ENCODE data around the gene SF3A2.

Gene SF3A2

DNA sequence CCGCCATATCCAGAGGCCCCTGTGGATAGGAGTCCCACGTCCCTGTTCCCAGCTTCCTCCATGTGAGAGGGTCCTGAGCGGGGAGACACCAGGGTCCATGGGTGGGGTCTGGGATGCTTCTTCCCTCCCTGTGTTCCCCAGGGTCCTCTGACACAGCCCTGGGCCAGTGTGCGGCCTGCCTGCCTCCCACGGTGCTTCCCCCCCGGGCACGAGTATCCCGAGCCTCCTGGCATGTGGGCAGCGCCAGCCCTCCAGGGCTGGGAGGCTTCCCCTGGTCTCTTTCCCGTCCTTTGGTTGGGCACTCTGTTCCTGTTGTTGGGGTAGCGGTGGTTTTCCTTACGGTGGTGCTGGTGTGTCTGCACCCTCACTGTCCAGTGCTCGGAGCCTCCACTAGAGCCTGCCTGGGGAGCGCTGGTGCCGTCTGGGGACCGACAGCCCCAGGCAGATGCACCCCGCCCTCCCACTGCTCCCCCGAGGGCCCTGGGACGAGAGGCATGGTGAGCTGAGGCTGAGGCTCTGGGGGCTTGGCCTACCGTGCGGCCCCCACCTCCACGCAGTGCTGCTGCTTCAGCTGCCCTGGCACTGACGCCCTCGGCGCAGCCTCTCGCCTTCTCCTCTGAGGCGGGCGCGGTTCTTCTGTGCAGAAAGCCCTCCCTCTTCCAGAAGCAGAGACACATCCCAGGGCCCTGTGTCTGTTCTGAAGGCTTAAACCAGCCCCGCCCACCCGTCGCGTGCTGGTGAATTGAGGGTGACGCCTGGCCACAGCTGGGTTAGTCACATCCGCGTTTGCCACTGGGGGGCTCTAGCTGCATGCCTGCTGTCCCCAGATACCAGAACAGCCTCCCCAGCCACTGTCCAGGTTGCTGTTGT lies 28.4 kb upstream of the SF3A2 start:
- no peak for DNase-seq

DNA sequence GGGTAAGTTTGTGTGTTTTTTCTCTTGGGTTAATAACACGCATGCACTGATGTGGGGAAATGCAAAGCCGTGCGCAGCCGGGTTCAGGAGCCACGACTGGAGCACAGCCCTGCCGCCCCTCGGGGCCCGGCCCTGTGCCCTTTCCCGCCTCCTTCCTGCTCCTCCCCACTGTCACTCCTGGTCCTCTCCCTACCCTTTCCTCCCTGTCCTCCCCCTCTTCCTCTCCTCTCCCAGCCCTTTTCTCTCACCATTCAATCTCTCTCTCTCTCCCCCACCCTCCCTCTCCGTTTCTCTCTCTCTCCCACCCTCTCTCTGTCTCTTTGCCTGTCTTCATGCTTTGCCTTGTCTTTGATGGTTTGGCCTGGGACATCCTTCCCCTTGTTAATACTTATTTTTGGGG lies 27.6 kb upstream of the SF3A2 start:
- no peak for DNase-seq

DNA sequence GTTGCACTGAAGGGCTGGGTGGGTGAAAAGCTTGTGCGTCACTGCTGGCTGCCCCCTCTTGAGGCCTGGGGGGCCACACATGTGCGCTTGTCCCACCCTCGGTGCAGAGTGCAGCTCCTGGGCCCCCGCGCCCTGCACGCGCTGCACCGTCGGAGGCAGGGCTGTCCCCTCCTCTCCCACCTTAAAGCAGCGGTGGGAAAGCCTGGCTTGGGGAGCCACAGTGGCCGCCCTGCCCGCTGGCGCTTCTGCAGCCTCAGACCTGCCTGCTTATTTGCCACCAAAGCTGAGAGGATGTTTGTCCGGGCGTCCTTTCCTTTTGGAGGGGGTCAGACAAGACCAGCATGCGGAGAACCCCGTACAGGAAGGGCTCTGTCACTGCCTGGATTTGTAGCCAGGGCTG lies 27.2 kb upstream of the SF3A2 start:
- DNase-seq = no peak

DNA sequence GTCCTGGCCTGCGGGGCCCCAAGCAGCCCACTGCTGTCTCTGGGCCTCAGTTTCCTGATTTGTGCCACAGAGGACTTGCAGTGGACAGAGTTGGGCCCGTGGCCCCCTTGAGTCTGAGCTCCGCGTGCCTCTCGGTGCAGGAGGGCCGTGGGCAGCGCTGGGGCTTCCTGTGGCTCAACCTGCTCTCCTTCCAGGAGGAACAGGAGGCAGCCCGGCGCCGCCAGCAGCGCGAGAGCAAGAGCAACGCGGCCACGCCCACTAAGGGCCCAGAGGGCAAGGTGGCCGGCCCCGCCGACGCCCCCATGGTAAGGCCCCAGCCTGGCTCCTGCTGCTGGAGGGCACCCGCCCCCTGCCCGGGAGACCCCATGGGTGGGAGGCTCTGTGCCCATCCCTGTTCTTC lies 26.4 kb upstream of the SF3A2 start:
- DNase-seq = no peak

DNA sequence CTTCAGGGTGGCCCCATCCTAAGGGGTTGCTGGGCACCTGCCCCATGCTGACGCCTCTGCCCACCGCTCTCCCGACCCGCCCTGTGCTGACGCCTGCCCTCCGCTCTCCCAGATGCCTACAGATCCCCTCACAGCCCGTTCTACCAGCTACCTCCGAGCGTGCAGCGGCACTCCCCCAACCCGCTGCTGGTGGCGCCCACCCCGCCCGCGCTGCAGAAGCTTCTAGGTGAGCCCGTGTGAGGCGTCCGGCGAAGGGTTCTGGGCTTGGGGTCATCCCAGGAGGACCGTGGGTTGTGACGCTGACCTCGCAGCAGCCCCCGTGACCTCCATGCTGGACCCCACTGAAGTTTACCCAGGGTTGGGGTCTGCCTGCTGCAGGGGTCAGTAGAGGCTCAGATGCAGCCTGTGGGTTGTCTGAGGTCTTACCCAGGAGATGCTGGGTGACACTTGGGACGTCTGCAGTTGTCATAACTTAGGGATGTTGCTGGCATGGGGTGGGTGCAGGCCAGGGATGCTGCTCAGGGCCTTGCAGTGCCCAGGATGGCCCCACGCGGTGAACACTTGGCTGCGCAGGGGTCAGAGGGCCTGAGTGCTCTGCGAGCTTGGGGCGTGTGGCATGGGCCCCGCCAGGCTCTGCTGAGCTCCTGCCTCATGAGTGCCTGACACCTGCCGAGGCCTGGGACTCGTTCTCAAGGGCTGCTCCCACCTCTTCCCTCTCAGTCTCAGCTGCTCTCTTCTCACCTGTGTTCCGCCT lies 25.5 kb upstream of the SF3A2 start:
- no peak for DNase-seq

DNA sequence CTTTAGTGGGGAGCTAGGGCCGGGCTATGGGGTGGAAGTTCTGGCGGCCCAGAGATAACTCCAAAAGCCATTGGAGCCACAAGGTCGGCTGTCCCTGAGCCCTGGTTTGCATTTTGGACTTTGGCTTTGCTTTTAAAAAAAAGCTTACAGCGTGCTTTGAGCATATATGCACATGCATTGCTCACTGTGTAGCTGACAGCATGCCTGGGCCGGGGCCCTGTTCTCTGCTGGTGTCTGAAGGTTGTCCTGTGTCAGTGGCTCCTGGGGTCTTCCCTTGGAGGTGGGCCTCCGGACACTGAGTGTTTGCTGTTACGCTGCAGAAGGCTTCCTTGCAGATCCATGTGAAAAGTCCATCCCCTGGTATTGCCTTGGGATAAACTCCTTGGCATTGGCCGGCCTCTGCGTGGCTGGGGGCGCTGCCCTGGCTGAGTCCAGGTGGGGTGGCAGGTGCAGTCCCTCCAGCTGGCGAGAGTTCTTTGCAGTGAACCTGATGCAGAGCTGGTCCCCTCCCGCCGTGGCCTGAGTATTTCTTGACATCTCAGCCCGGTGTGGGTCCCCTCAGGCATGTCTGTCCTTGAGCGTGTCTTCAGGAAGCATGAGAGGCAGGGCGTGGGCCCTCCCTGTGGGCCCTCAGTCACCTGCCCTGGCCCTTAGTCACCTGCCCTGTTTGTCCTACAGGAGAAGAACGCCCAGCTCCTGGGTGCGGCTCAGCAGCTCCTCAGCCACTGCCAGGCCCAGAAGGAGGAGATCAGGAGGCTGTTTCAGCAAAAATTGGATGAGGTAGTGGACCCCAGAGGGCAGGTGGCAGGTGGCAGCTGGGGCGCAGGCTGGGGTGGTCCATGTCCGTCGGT lies 23.5 kb upstream of the SF3A2 start:
- no peak for DNase-seq

DNA sequence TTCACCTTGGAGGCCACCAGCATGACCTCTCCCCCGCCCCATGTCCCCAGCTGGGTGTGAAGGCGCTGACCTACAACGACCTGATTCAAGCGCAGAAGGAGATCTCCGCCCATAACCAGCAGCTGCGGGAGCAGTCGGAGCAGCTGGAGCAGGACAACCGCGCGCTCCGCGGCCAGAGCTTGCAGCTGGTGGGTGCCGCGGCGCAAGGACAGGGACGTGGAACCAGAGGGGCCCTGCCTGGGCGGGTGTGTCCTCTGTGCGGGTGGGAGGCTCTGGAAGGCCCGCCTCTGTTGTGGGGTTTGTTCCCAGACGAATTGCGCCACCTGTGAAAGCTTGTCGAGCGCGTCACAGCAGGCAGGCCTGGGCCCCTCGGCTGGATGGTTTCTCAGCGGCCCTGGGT lies 22.8 kb upstream of the SF3A2 start:
- no peak for DNase-seq

DNA sequence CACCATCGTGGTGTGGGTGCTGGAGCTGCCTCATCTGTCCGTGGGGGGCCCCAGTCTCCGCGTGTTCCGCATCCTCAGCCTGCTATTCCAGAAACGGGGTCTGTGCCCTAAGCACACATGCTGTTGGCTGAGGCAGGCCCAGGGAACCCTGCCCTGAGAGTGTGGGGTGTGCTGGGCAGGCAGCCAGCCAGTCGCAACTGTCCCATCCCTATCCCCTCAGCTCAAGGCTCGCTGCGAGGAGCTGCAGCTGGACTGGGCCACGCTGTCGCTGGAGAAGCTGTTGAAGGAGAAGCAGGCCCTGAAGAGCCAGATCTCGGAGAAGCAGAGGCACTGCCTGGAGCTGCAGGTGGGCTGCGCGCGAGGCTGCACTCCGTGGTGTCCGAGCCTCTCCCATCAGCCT lies 22.4 kb upstream of the SF3A2 start:
- no peak for DNase-seq

DNA sequence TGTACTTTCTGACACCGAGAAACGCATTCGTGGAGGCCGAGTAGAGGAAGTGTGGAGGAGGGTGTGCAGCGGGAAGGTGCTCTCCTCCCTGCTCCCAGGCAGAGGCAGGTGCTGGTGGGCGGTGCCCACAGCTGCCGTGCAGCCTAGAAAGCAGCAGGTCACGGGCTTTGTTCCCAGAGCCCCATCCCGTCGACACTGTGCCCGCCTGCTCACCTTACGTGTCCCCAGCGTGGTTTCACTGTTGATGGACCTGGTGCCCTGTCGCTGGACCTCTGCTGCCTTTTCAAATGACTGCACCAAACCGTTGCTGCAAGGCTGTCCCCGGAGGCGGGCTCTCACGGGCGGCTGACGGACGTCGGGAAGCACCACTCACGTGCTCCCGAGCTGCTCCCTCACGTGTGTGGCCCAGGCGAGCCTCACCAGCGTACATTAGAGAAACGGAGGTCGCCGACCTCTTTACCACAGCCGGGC lies 21.3 kb upstream of the SF3A2 start:
- no peak for DNase-seq

DNA sequence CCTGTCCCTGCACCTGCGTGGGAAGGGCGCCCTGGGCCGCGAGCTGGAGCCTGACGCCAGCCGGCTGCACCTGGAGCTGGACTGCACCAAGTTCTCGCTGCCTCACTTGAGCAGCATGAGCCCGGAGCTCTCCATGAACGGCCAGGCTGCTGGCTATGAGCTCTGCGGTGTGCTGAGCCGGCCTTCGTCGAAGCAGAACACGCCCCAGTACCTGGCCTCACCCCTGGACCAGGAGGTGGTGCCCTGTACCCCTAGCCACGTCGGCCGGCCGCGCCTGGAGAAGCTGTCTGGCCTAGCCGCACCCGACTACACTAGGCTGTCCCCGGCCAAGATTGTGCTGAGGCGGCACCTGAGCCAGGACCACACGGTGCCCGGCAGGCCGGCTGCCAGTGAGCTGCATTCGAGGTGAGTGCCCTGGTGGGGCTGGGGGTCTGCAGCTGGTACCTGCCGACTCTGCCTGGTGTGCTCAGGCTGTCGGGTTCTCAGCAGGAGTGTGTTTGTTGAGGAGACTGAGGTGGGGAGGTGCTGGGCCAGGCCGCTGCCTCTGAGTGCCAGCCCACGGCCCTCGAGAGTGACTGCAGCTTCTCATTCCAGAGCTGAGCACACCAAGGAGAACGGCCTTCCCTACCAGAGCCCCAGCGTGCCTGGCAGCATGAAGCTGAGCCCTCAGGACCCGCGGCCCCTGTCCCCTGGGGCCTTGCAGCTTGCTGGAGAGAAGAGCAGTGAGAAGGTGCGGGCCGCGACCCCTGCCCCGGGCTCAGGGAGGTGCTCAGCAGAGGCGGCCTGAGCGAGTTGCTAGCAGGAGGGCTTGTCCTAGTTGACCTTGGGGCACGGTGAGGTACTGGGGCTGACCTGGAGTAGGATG lies 20.0 kb upstream of the SF3A2 start:
- no peak for DNase-seq

DNA sequence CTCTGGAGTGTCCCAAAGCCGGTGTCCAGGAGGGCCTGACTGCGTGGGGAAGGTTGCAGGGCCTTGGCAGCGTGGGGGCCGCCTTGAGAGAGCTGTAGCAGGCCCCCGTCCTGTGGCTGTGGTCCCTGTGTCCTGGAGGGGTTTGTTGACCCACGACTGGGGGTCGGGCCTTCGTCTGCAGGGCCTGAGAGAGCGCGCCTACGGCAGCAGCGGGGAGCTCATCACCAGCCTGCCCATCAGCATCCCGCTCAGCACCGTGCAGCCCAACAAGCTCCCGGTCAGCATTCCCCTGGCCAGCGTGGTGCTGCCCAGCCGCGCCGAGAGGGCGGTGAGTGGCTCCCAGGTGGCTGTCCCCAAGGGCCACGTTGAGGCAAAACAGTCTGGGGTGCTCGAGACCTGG lies 19.0 kb upstream of the SF3A2 start:
- no peak for DNase-seq

DNA sequence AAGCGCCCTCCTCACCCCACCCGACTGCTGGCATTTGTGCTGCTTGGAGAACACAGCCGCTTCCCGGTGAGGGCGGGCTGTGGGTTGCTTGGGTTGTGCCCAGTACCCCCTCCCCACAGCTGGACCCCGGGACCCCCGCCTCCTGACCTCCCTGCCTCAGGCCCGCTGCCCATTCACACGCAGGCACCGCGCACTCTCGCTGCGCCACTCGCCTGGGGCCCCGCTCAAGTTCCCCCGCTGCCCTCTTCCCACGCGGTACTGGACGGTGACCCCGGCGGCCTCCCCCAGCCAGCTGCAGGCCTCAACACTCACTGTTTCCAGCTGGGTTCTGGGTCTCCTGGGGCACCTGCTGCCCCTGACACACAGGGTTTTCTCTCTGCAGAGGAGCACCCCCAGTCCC lies 16.9 kb upstream of the SF3A2 start:
- no peak for DNase-seq

DNA sequence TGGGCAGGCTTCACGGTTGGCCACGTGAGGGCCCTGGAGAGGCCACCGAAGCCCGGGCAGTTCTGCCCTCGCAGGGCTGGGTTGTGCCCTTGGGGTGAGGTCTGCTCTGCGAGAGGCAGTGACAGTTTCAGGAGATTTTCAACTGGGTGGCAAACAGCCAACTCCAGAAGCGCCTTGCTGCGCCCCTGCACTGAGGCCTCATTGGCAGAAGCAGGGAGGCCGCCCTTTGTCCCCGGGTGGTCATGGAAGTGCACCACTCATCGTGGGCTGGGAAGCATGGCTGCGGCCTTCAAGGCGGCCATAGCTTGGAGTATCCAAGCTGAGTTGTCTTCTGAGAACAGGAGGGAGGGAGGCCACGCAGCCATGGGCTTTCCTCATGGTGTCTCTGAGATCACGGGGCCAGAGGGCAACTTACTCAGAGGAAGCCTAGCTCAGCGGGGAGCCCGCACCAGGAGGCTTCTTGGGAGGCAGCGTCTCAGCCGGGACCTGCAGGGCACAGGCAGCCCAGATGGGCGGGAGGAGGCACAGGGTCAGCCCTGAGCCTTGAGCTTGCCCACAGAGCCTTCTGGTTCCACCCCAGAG lies 15.3 kb upstream of the SF3A2 start:
- DNase-seq = no peak

DNA sequence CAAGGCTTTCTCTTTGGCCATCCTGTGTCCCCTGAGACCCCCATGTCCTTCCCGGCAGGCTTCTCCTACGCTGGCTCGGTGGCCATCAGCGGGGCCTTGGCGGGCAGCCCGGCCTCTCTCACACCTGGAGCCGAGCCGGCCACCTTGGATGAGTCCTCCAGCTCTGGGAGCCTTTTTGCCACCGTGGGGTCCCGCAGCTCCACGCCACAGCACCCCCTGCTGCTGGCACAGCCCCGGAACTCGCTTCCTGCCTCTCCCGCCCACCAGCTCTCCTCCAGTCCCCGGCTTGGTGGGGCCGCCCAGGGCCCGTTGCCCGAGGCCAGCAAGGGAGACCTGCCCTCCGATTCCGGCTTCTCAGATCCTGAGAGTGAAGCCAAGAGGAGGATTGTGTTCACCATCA lies 14.7 kb upstream of the SF3A2 start:
- no peak for DNase-seq

DNA sequence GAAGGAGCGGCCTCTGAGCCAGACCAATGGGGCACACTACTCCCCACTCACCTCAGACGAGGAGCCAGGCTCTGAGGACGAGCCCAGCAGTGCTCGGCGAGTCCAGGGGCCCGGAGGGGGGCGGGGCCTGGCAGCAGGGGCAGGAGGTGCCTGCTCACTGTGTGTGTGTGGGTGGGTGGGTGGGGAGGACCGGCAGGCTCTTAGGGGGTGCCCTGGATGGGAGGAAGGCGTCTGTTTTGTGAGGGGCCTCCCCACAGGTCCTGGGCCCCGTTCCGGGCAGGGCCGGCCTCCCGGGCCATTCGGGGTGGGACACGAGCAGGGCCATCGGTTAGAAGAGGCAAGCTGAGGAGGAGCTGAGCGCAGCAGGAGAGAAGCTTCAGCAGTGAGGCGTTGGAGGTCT lies 13.2 kb upstream of the SF3A2 start:
- DNase-seq = no peak

DNA sequence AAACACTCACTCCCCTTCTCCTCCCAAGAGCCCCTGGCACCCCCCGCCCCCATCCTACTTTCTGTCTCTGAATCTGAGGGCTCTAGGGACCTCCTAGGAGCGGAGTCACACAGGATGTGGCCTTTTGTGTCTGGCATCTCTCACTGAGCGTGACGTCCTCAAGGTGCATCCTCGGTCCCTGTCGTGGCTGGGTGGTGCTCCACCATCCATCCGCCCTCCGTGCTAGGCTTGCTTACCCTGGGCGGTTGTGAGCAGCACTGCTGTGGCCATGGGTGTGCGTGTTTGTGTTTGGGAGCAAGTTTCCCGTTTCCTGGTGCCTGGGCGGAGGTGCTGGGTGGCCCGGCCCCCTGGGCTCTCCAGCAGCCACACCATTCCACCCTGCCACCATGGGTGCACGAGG lies 12.7 kb upstream of the SF3A2 start:
- DNase-seq = no peak

DNA sequence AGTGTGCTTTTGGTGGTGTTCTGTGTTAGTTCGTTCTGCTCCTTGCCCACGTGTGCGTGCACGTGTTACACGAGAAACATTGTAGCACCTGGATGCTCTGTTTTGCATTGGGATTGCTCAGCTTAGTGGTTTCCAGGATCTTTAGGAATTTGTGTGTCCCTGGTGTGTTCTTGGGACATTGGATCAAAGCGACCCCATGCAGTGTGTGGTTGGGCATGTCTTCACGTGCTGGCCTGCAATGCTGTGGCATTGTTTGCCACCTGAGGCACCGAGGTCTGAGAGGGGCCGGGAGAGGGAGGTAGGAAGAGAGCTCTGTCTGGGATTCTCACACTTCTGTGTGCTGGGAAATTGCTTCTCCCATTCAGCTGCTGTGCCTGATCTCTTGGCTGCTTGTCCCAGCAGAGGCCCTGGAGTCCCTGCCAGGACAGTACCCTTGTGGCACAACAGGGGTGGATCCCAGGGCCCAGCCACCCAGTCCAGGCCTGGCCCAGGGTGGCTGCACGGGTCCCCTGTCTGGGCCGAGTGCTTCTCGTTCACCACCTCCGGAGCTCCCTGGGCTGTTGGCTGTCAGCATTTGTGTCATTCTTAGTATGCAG lies 11.8 kb upstream of the SF3A2 start:
- DNase-seq = no peak

DNA sequence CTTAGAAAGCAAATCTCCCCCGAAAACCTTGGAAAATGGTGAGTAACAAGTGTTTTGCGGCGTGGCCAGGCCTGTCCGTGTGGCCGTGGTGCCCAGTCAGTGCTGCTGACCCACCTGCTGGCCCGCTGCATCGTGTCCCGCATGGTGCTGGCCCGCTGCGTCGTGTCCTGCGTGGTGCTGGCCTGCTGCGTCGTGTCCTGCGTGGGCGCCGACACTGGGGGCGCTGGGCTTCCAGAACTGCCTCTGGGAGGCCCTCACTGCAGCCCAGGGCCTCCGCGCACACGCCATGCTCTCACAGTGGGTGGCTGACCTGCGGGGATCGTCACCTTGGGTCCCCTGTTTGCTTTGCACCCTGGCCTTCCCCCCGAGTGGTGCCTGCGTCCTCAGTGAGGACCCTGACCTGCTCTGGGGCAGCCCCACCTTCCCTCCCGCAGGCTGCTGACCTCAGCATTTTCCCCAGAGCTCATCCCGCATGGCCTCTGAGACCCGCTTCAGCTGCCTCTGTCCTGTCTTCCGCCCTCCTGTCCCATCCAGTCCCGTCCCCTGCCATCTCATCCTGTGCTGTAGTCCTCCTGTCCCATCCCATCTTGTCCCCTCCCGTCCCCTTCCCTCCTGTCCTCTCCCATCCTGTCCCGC lies 11.1 kb upstream of the SF3A2 start:
- DNase-seq = no peak

DNA sequence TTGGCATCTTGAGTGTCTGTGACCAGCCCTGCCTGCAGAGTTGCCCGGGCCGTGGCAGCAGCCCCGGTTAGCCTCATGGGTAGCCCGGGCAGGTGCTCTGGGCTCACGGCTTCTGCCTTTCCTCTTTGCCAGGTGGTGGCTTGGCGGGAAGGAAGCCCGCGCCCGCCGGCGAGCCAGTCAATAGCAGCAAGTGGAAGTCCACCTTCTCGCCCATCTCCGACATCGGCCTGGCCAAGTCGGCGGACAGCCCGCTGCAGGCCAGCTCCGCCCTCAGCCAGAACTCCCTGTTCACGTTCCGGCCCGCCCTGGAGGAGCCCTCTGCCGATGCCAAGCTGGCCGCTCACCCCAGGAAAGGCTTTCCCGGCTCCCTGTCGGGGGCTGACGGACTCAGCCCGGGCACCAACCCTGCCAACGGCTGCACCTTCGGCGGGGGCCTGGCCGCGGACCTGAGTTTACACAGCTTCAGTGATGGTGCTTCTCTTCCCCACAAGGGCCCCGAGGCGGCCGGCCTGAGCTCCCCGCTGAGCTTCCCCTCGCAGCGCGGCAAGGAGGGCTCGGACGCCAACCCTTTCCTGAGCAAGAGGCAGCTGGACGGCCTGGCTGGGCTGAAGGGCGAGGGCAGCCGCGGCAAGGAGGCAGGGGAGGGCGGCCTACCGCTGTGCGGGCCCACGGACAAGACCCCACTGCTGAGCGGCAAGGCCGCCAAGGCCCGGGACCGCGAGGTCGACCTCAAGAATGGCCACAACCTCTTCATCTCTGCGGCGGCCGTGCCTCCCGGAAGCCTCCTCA lies 10.4 kb upstream of the SF3A2 start:
- DNase-seq = no peak

DNA sequence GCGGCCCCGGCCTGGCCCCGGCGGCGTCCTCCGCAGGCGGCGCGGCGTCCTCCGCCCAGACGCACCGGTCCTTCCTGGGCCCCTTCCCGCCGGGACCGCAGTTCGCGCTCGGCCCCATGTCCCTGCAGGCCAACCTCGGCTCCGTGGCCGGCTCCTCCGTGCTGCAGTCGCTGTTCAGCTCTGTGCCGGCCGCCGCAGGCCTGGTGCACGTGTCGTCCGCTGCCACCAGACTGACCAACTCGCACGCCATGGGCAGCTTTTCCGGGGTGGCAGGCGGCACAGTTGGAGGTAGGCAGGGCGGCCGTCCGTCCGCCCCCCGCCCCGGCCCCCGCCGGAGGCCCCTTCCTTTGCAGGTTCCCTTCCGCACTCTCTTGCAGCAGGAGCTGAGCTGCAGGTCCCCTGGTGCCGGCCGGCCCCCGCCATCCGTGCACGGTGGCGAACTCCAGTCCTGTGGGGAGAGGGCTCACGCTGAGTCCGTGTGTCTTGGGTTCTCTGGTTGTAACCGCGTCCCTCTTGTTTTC lies 9.7 kb upstream of the SF3A2 start:
- DNase-seq = no peak

Measured in NCI-H345 (cell line).